22Rv1 (cell line): ENCODE measurements around the gene SATB1.

ENCODE experiments used
- ZFX ChIP-seq: fragments of 450-650 bp; IDR thresholded peaks from 2 replicates; pipeline ENCODE4 v1.6.1; 2017; ENCODE audit warnings: antibody characterized with exemption, borderline replicate concordance
- TF ChIP-seq, protein P1 (sequence below): fragments of 450-650 bp; IDR thresholded peaks from 2 replicates; pipeline ENCODE4 v1.5.1; 2017; ENCODE audit warnings: mild to moderate bottlenecking

DNA sequence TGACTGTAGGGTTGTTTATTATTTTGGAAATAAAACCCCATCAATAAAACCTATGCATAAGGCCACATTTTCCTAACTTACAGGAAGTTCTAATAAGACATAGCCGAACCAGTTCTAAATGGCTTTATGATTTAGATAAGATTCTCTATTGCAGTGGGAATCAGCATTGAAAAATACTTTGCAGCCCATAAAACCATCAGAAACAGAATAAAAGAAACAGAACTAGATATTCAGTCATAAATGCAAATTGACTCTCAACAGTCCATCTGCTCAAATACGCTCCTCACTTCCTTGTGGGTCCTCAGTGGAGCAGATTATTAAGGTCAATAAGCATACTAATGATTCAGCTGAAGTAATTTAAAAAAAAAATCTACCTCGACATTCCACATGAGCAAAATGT lies 8.8 kb downstream of the SATB1 start:
- TF ChIP-seq, protein P1, sequence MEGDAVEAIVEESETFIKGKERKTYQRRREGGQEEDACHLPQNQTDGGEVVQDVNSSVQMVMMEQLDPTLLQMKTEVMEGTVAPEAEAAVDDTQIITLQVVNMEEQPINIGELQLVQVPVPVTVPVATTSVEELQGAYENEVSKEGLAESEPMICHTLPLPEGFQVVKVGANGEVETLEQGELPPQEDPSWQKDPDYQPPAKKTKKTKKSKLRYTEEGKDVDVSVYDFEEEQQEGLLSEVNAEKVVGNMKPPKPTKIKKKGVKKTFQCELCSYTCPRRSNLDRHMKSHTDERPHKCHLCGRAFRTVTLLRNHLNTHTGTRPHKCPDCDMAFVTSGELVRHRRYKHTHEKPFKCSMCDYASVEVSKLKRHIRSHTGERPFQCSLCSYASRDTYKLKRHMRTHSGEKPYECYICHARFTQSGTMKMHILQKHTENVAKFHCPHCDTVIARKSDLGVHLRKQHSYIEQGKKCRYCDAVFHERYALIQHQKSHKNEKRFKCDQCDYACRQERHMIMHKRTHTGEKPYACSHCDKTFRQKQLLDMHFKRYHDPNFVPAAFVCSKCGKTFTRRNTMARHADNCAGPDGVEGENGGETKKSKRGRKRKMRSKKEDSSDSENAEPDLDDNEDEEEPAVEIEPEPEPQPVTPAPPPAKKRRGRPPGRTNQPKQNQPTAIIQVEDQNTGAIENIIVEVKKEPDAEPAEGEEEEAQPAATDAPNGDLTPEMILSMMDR = no peak
- TF ChIP-seq ZFX = no peak
